Heart left ventricle (tissue), 16 donors: ENCODE data around the gene HSD17B13. TPM values are rescaled to one million over a fixed set of nuclear protein-coding genes. Genes with fewer than 3 reads are reported as not detected.

Experiments
- ATAC-seq, 4 donors: fragments of 200-7000 bp; cut with Tn5 transposase; one replicate each; pipeline ENCODE4 v1.9.1; 2020 to 2022; ENCODE audit warnings: moderate library complexity in 4 of 4, mild to moderate bottlenecking in 3 of 4, moderate number of reproducible peaks in 1 of 4
- DNase-seq, 5 donors: peaks; one replicate each; pipeline ENCODE4 v3.0.0-alpha.2; 2020
- H3K27ac ChIP-seq, 12 donors: fragments of 200-600 bp; sonication (generic) in 4 of 12; one replicate each; pipeline versions ENCODE4 v1.5.0 to v1.8.0; 2016 to 2022; ENCODE audit warnings: mild to moderate bottlenecking in 2 of 12
- H3K27me3 ChIP-seq, 9 donors: fragments of 200-600 bp; sonication (generic) in 2 of 9; one replicate each; pipeline versions ENCODE4 v1.5.1 to v1.8.0; 2016 to 2022; ENCODE audit warnings: mild to moderate bottlenecking in 3 of 9
- H3K36me3 ChIP-seq, 9 donors: fragments of 200-600 bp; sonication (generic) in 2 of 9; one replicate each; pipeline versions ENCODE4 v1.5.0 to v1.8.0; 2018 to 2022; ENCODE audit warnings: mild to moderate bottlenecking in 2 of 9
- H3K4me1 ChIP-seq, 12 donors: fragments of 200-600 bp; sonication (generic) in 4 of 12; one replicate each; pipeline versions ENCODE4 v1.5.0 to v1.8.0; 2016 to 2022; ENCODE audit warnings: mild to moderate bottlenecking in 3 of 12
- H3K4me3 ChIP-seq, 12 donors: fragments of 200-600 bp; sonication (generic) in 4 of 12; one replicate each; pipeline versions ENCODE4 v1.5.0 to v1.8.0; 2017 to 2022; ENCODE audit warnings: mild to moderate bottlenecking in 9 of 12, moderate library complexity in 4 of 12
- H3K9me3 ChIP-seq, 12 donors: fragments of 200-600 bp; sonication (generic) in 4 of 12; one replicate each; pipeline versions ENCODE4 v1.5.0 to v1.8.0; 2016 to 2022; ENCODE audit warnings: mild to moderate bottlenecking in 1 of 12
- CTCF ChIP-seq, 12 donors: fragments of 200-600 bp; sonication (generic) in 4 of 12; IDR thresholded peaks; one replicate each; pipeline versions ENCODE4 v1.5.0 to v1.8.0; 2018 to 2022; ENCODE audit warnings: antibody characterized with exemption in 12 of 12, mild to moderate bottlenecking in 5 of 12
- POLR2A ChIP-seq, 2 donors: fragments of 450-650 bp; IDR thresholded peaks; one replicate each; pipeline ENCODE4 v1.6.1; 2017; ENCODE audit warnings: antibody characterized with exemption in 2 of 2, mild to moderate bottlenecking in 2 of 2, moderate library complexity in 2 of 2
- WGBS, 4 donors: extraction: QIAGEN DNeasy Blood & Tissue Kit in 2 of 4; methylation state at CpG; one replicate each; pipeline versions ENCODE4 v1.1.5 to v1.1.7; 2013 to 2018; 5-methylcytosine and 5-hydroxymethylcytosine counted together
- intact Hi-C, 10 donors: fragments of 100-400 bp; cut with DNase I; formaldehyde crosslinking; loops; one replicate each; pipeline versions ENCODE4 v1.11.1 to v1.14.2; 2022
- polyA plus RNA-seq, 2 donors: library from polyadenylated mRNA; stranded (reverse); fragments of 200-250 nt; gene quantifications; one replicate each; pipeline ENCODE4 v1.2.3, GENCODE V29; 2013
- total RNA-seq, 9 donors: library from RNA; depleted of rRNA in 2 of 9; stranded (reverse); fragments of >200 nt in 2 of 9; fragmentation: NEBNext Ultra II Directional in 3 of 9; extraction: Animal tissue kit (Norgen Biotek cat#: 25700) in 3 of 9; gene quantifications; one replicate each; pipeline versions ENCODE4 v1.1.0 to v1.2.4, GENCODE V29; 2016 to 2023
- donor health status: ischemic (EF 13 %, LVEDD 7.1; RV severe dilation, severe dysfunction).
- donor health status: healthy with polysubstance abuse.
- donor health status: DM: no; HTN: yes; CAD: no.
- donor health status: DM: no; HTN: no; CAD: no.
- donor health status: ischemic (EF 25% LVEDD 6.9; RV normal size, moderate dysfunction).
- donor health status: ischemic (EF 25% LVEDD 5.7; RV mildly dilated, moderate dysfunction).
- donor health status: healthy.
- donor health status: DM: yes; HTN: yes; CAD: no.
- donor health status: ischemic (EF 35%, LVEDD 5.7; RV mildly dilated, moderate dysfunction).
- donor health status: nonischemic (EF 11% LVEDD 7.7; RV severe dilation, severe dysfunction).
- donor health status: DM: yes; HTN: yes; CAD: no.
- donor health status: PGD.
- donor health status: ischemic (EF 29% LVEDD 5.4; RV normal size, mild dysfunction).
- donor health status: nonischemic (EF 23%, LVEDD 6.1; RV moderate dilation, normal function).

The HSD17B13 gene
- total and polyA plus RNA-seq, 11 donors, result 0.11 to 0.73 (median 0.23) TPM; not detected in 4

GRCh38 chr4:87309625-87310024, 13.1 kb downstream of the HSD17B13 start:
- intact Hi-C loops, result no loop called here
- Histone ChIP-seq H3K27ac (peak overlapping the region in 3 of 12 donors; percentile 4 to 51 (median 10)), H3K4me1 (peaks cover 0 to 17% (median 5%) of the 10 kb centered on the region in 12 donors)

GRCh38 chr4:87306056-87306455, 16.6 kb downstream of the HSD17B13 start:
- no peak overlapping the region for H3K27ac ChIP-seq
- no peak for DNase-seq
- H3K36me3 ChIP-seq, result no peaks in the 10 kb centered on the region
- ATAC-seq, result no peak
- intact Hi-C loops, result no loop called here
- H3K4me3 ChIP-seq, result no peak overlapping the region
- WGBS, 4 donors, result 95 to 98% (median 97%) methylated on average over 1 of the region's 1 CpG
- H3K9me3 ChIP-seq, result no peaks in the 10 kb centered on the region
- no peaks in the 10 kb centered on the region for H3K27me3 ChIP-seq
- H3K4me1 ChIP-seq, result peaks cover 0 to 11% (median 1%) of the 10 kb centered on the region in 12 donors
- TF ChIP-seq CTCF (IDR thresholded peaks at IDR 0.05) (no peak), POLR2A (IDR thresholded peaks at IDR 0.05) (no peak)

More at GRCh38 chr4:87309625-87310024, 13.1 kb downstream of the HSD17B13 start:
- TF ChIP-seq POLR2A (IDR thresholded peaks at IDR 0.05) (no peak), CTCF (IDR thresholded peaks at IDR 0.05) (no peak)
- DNase-seq, result peak in 2 of 5 donors; percentile 19 to 53
- WGBS, 4 donors, result 73 to 82% (median 77%) methylated on average over 2 of the region's 2 CpGs
- no peak overlapping the region for H3K4me3 ChIP-seq
- peak in 3 of 4 donors; percentile 55 to 79 (median 65) for ATAC-seq
- H3K9me3 ChIP-seq, result no peaks in the 10 kb centered on the region
- H3K36me3 ChIP-seq, result no peaks in the 10 kb centered on the region
- H3K27me3 ChIP-seq, result no peaks in the 10 kb centered on the region

- Histone ChIP-seq H3K4me1 (peaks cover 0 to 11% (median 0%) of the 10 kb centered on the region in 12 donors), H3K27ac (no peak overlapping the region), H3K27me3 (no peaks in the 10 kb centered on the region), H3K9me3 (no peaks in the 10 kb centered on the region), H3K4me3 (no peak overlapping the region), H3K36me3 (no peaks in the 10 kb centered on the region)
- ATAC-seq (no peak), DNase-seq (no peak)
- intact Hi-C loops, result no loop called here
- WGBS, 4 donors, result 94 to 98% (median 97%) methylated on average over 7 of the region's 7 CpGs
- TF ChIP-seq POLR2A (IDR thresholded peaks at IDR 0.05), result no peak
- no peak for TF ChIP-seq CTCF (IDR thresholded peaks at IDR 0.05)
Observed at GRCh38 chr4:87305562-87305961, 17.1 kb downstream of the HSD17B13 start.

GRCh38 chr4:87304745-87305432, 17.8 kb downstream of the HSD17B13 start:
- DNase-seq (no peak), ATAC-seq (no peak)
- intact Hi-C loops, result no loop called here
- Histone ChIP-seq H3K4me1 (peaks cover 0 to 10% (median 0%) of the 10 kb centered on the region in 12 donors), H3K27ac (no peak overlapping the region), H3K9me3 (no peaks in the 10 kb centered on the region), H3K4me3 (no peak overlapping the region), H3K27me3 (no peaks in the 10 kb centered on the region), H3K36me3 (no peaks in the 10 kb centered on the region)
- TF ChIP-seq POLR2A (IDR thresholded peaks at IDR 0.05) (no peak), CTCF (IDR thresholded peaks at IDR 0.05) (no peak)
- 84 to 88% (median 86%) methylated on average over 10 of the region's 10 CpGs for WGBS, 4 donors
